ENCODE measurements around the gene CSNK1G3.

Gene CSNK1G3

GRCh38 chr5:123597018-123597417, 85.0 kb downstream of the CSNK1G3 start:
- no peak for DNase-seq (ENCODE audit: low spot score)
- in situ Hi-C loops (cut with MboI; ENCODE audit: low sequenced_read_pairs, unreplicated experiment) = no loop called here
- no peak for TF ChIP-seq CTCF (IDR thresholded peaks at IDR 0.05; ENCODE audit: borderline replicate concordance, control extremely low read depth, extremely low read depth, insufficient read depth, missing control alignments)

GRCh38 chr5:123598028-123598689, 86.2 kb downstream of the CSNK1G3 start:
- in situ Hi-C loops (cut with MboI; ENCODE audit: low sequenced_read_pairs, unreplicated experiment) = no loop called here
- no peak for TF ChIP-seq CTCF (IDR thresholded peaks at IDR 0.05; ENCODE audit: borderline replicate concordance, control extremely low read depth, extremely low read depth, insufficient read depth, missing control alignments)
- no peak for DNase-seq (ENCODE audit: low spot score)

DNA sequence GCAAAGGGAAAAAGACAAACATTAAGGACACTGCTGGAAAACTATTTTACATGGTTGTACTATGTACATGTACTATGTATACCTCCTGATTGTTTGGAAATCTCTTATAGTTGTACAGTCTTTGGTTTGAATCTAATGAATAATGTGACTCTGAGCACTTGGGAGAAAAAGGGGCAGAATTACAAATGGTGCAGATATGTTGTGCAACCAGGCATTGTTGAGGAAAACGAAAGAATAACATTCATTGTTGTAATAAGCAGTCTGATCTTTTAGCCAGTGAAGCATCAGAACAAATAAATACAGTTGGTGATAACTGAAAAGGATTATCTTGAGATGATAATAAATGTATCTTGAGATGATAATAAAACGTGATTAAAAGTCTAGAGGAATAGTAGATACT, 87.2 kb downstream of the CSNK1G3 start:
- no peak for TF ChIP-seq CTCF (IDR thresholded peaks at IDR 0.05; ENCODE audit: borderline replicate concordance, control extremely low read depth, extremely low read depth, insufficient read depth, missing control alignments)
- in situ Hi-C loops (cut with MboI; ENCODE audit: low sequenced_read_pairs, unreplicated experiment) = no loop called here
- no peak for DNase-seq (ENCODE audit: low spot score)

DNA sequence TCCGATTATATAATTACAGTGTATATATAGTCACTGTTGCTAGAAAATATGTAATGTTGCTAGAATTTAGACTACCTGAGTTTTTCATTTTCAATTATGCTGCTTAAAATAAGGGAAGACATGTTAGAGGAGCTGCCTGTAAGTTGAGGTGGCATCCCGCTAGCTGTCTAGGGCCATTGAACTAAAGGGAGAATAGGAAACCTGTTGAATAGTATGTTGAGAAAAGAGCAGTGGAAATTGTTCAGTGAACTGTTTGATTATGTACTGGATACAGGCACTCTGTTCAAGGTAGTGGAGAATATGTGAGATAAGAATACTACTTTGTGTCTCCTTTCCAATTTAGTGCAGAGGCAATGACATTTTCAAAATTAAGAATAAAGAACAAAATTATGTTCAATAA, 89.6 kb downstream of the CSNK1G3 start:
- DNase-seq (ENCODE audit: low spot score) = no peak
- in situ Hi-C loops (cut with MboI; ENCODE audit: low sequenced_read_pairs, unreplicated experiment) = loop anchor here (25.0 kb wide), 2 partner anchors 189 to 1089 kb away; partner anchors contain the start of gene CEP120
- no peak for TF ChIP-seq CTCF (IDR thresholded peaks at IDR 0.05; ENCODE audit: borderline replicate concordance, control extremely low read depth, extremely low read depth, insufficient read depth, missing control alignments)

DNA sequence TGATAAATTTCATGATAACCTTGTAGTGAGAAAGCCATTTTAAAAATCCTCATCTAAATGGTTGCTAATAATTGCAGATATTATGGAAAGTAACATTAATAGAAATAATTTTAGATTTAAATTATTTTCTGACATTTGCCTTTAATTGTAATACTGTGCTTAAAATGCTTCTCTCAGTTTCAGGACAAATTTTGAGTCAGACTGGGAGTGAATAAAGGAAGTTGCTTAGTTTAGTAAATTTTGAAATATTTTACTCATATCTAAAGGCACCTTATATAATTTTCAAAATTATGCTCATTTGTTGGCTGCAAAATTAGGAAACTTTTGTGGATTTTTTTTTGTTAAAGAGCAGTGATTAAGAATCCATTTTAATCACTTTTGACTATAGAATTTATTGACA, 93.8 kb downstream of the CSNK1G3 start:
- in situ Hi-C loops (cut with MboI; ENCODE audit: low sequenced_read_pairs, unreplicated experiment) = loop anchor here (25.0 kb wide), 2 partner anchors 194 to 1094 kb away; partner anchors contain the start of gene CEP120
- no peak for DNase-seq (ENCODE audit: low spot score)
- TF ChIP-seq CTCF (IDR thresholded peaks at IDR 0.05; ENCODE audit: borderline replicate concordance, control extremely low read depth, extremely low read depth, insufficient read depth, missing control alignments) = no peak

GRCh38 chr5:123610209-123610608, 98.2 kb downstream of the CSNK1G3 start:
- no peak for DNase-seq (ENCODE audit: low spot score)
- no peak for TF ChIP-seq CTCF (IDR thresholded peaks at IDR 0.05; ENCODE audit: borderline replicate concordance, control extremely low read depth, extremely low read depth, insufficient read depth, missing control alignments)
- in situ Hi-C loops (cut with MboI; ENCODE audit: low sequenced_read_pairs, unreplicated experiment) = loop anchor here (25.0 kb wide), 2 partner anchors 198 to 1098 kb away; partner anchors contain the start of gene CEP120

All from GM13976 (cell line).